Spinal cord (tissue), 10 donors: ENCODE results near the gene PHF13. TPM values are rescaled to one million over a fixed set of nuclear protein-coding genes. Genes with fewer than 3 reads are reported as not detected.
"Not testable (repeated sequence)": the region's sequence is repeated elsewhere in the genome, so short reads cannot be mapped to it uniquely, and the experiment has no call there.

Source experiments
- DNase-seq, 6 donors: peaks; one replicate each; pipeline versions ENCODE4 v3.0.0 to v3.0.0-alpha.2; 2013 to 2015; ENCODE audit warnings: low spot score in 6 of 6, low read depth in 4 of 6
- H3K27ac ChIP-seq: one replicate; pipeline ENCODE4 v1.5.1; 2013; ENCODE audit warnings: low read depth, low read length, control low read depth
- H3K27me3 ChIP-seq: one replicate; pipeline ENCODE4 v1.6.1; 2013; ENCODE audit warnings: low read length; ENCODE audit not compliant: control insufficient read depth, insufficient read depth
- H3K36me3 ChIP-seq: one replicate; pipeline ENCODE4 v1.6.1; 2013; ENCODE audit warnings: low read length; ENCODE audit not compliant: control insufficient read depth, insufficient read depth
- H3K4me1 ChIP-seq: one replicate; pipeline ENCODE4 v1.6.1; 2013; ENCODE audit warnings: low read length; ENCODE audit not compliant: control insufficient read depth, insufficient read depth
- H3K4me3 ChIP-seq: one replicate; pipeline ENCODE4 v1.5.1; 2013; ENCODE audit warnings: low read depth, low read length, control low read depth
- H3K9me3 ChIP-seq: one replicate; pipeline ENCODE4 v1.6.1; 2013; ENCODE audit warnings: low read length; ENCODE audit not compliant: control insufficient read depth, insufficient read depth
- WGBS: methylation state at CpG from one replicate; pipeline ENCODE4 v1.1.5; 2013; ENCODE audit warnings: missing lambda C conversion rate; ENCODE audit not compliant: insufficient coverage; 5-methylcytosine and 5-hydroxymethylcytosine counted together
- polyA plus RNA-seq, 2 donors: library from polyadenylated mRNA; unstranded; fragments of 120-200 nt; gene quantifications; one replicate each; pipeline ENCODE4 v1.2.1, GENCODE V29; 2013; ENCODE audit not compliant: insufficient read length in 2 of 2
- total RNA-seq, 2 donors: library from RNA; depleted of rRNA in 1 of 2; stranded (reverse); fragments of 120-200 nt in 1 of 2; fragments of >200 nt in 1 of 2; gene quantifications; one replicate each; pipeline versions ENCODE4 v1.2.3 to v1.2.4, GENCODE V29; 2013 to 2014
- donor health status: healthy.

Gene PHF13
- total and polyA plus RNA-seq, 4 donors, result 13.3 to 22.7 (median 17.7) TPM

DNA sequence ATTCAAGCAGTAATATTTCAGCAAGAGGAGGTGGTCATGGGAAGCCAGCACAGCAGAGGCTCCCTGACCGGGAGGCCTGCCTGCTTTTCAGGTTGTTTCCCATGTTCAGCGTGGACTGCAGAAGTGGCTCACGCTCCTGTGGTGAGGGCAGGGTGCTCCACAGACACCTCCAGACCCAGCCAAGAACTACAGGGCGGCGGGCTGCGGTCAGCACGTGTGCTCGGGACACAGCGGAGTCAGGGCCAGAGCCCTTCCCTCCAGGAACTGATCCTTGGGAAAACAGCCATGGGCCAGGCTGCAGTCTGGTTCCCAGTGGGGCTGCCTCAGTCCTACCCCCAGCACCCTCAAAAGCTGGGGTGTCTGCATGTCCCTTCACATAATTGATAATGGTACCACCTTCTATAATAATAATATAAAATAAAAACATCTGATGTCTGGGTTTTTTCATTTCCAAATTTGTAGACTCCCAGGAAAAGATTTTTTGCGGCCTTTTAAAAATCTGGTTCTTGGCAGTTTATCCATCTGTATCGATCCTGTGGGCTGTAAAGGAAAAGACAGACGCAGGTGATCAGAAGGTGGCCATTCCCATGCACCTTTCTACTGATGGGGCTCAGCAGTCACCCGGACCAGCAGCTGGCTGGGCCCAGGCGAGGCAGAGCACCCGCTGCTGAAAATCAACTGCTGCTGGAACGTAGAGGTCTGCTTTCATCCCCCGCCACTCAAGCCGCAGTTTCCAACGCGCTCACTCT is 21.8 kb downstream of the PHF13 start:
- Histone ChIP-seq H3K4me1 (peaks cover 7% of the 10 kb centered on the region), H3K27ac (no peak overlapping the region)

DNA sequence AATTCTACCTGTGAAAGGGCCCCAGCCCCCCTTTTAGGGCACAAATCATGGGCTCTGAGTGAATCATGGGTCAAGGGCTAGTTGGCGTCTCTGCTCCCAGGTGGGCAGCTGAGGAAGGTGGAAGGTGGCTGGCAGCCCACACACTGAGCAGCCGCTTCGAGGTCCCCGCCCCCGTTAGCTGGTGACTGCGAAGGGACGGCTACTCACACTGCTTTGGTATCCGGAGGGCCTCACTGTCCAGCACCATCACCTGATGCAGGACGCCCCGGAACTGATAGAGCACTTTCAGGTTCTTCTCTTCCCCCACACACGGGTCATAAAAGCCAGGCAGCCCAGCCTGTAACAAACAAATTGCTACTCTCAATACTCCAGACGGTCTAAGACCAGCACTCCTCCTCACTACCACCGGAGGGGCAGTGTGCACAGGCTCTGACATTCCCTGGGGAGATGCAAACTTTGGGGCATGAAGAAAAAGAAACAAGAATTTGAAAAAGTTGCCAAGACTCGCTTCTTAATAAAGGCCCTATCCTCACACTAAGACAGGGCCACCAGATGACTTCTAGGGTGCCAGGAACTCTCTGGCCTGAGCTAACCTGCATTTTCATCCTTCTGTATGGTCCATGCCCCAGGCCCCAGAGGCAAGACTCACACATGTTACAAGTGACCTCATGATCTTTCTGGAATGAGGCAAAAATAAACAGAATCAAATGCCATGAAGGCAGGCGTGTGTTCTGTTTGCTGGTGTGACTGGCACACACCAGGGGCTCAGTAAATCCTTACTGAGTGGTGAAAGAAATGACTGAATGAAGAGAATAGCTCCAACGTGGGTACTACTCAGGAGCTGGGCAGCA is 22.6 kb downstream of the PHF13 start:
- no peak overlapping the region for H3K4me3 ChIP-seq
- no peak overlapping the region for H3K27ac ChIP-seq
- no peaks in the 10 kb centered on the region for H3K9me3 ChIP-seq
- no peaks in the 10 kb centered on the region for H3K27me3 ChIP-seq
- H3K4me1 ChIP-seq, result peaks cover 7% of the 10 kb centered on the region
- DNase-seq, result no peak
- WGBS, result 84% methylated on average over 16 of the region's 16 CpGs
- peaks cover 85% of the 10 kb centered on the region for H3K36me3 ChIP-seq

More for the DNA sequence above, 21.8 kb downstream of the PHF13 start:
- no peaks in the 10 kb centered on the region for H3K9me3 ChIP-seq
- H3K4me3 ChIP-seq, result no peak overlapping the region
- 81% methylated on average over 16 of the region's 20 CpGs for WGBS
- no peak for DNase-seq
- peaks cover 88% of the 10 kb centered on the region for H3K36me3 ChIP-seq
- no peaks in the 10 kb centered on the region for H3K27me3 ChIP-seq

DNA sequence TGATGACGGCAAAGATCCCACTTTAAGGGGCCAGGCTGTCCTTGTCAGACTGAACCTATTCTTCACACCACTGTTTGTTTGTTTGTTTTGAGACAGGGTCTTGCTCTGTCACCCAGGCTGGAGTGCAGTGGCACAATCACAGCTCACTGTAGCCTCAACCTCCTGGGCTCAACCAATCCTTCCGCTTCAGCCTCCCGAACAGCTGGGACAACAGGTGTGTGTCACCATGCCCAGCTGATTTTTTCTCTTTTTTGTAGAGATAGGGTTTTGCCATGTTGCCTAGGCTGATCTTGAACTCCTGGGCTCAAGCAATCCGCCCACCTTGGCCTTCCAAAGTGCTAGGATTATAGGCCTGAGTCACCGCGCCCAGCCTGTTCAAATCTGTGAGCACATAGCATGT is 23.2 kb downstream of the PHF13 start:
- not testable (repeated sequence) for H3K4me1 ChIP-seq
- WGBS, result 94% methylated on average over 5 of the region's 6 CpGs

DNA sequence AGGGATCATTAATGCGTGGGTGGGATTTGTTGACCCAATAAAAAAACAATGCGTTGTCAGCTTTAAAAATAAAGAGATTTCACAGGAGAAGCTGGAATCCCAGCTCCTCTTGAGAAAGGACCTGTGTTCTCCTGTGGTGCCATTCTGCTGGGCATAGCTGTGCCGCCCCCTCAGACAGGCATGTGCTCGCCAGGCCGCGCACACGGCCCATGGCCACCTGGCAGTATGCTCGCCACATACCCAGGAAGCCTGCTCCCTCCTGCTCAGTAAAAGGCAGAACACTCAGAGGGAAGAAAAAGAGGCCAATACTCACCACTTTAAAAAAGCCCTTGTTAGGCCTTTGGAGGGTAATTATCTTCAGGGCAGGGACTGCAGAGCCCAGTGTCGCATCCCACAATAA is 24.2 kb downstream of the PHF13 start:
- Histone ChIP-seq H3K4me3 (no peak overlapping the region), H3K9me3 (no peaks in the 10 kb centered on the region), H3K36me3 (peaks cover 81% of the 10 kb centered on the region), H3K4me1 (peaks cover 7% of the 10 kb centered on the region), H3K27ac (no peak overlapping the region), H3K27me3 (no peaks in the 10 kb centered on the region)
- WGBS, result 95% methylated on average over 7 of the region's 9 CpGs
- no peak for DNase-seq

More for the DNA sequence above, 23.2 kb downstream of the PHF13 start:
- peaks cover 83% of the 10 kb centered on the region for H3K36me3 ChIP-seq
- H3K27ac ChIP-seq, H3K9me3 ChIP-seq, H3K27me3 ChIP-seq, DNase-seq, H3K4me3 ChIP-seq: not testable (repeated sequence)

DNA sequence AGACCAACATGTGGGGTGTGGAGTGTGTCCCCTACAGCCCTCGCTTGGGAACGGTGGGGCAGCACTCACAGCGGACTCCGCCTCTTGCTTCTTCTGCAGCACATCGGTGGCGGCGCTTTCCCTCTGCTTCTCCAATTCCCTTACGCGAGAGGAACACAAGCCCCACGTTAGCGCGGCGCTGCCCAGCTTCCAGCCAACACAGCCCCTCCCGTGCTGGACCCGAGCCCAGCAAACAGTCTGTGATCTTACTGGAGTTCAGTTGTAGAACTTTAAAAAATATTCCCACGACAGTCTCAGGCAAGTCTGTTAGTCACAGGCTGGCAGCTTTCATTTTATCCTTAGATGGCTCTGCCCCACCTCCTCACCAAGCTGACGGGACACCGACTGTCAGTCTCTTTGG is 24.7 kb downstream of the PHF13 start:
- DNase-seq, result peak in 2 of 6 donors; percentile 67 to 92
- 55% methylated on average over 14 of the region's 18 CpGs for WGBS
- H3K36me3 ChIP-seq, result peaks cover 80% of the 10 kb centered on the region
- H3K4me3 ChIP-seq, result no peak overlapping the region
- no peak overlapping the region for H3K27ac ChIP-seq
- H3K4me1 ChIP-seq, result peaks cover 7% of the 10 kb centered on the region
- no peaks in the 10 kb centered on the region for H3K9me3 ChIP-seq
- H3K27me3 ChIP-seq, result no peaks in the 10 kb centered on the region

DNA sequence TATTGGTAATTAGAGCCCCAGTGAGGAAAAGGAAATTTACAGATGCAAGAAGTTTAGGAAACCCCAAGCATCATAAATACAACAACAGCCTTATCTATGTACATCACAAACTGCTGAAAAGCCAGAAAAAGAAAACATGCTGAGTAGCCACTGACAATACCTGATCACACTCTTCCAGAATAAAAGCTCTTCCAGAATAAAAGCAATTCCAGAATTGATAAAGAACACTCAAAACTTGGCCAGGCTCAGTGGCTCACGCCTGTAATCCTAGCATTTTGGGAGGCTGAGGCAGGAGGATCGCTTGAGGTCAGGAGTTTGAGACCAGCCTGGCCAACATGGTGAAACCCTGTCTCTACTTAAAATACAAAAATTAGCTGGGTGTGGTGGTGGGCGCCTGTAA is 27.3 kb downstream of the PHF13 start:
- DNase-seq, H3K27ac ChIP-seq, H3K27me3 ChIP-seq, H3K9me3 ChIP-seq, H3K4me3 ChIP-seq, H3K4me1 ChIP-seq: not testable (repeated sequence)
- H3K36me3 ChIP-seq, result peaks cover 80% of the 10 kb centered on the region
- no CpG with 5 or more reads among the region's 3 CpGs for WGBS

DNA sequence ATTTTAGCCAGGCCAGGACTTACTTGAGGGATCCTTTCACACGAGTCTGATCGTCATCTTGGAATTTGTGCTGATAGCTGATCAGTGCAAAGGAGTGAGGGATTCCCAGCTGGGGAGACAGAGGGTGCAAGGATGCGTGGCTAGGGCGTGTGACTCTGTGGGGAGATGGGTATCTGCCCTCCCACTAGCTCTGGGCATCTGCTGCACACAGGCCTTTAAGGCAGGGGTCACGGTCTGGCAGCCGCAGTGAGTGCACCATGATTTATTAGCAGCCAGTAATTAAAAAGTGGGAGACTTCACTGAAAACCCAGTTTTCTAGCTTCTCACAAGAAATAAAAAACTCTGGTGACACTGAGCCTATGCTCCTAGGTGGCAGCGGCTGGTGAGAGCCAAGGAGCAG is 31.5 kb downstream of the PHF13 start:
- peaks cover 66% of the 10 kb centered on the region for H3K36me3 ChIP-seq
- no peaks in the 10 kb centered on the region for H3K4me1 ChIP-seq
- no peak overlapping the region for H3K4me3 ChIP-seq
- no peaks in the 10 kb centered on the region for H3K27me3 ChIP-seq
- WGBS, result 93% methylated on average over 5 of the region's 7 CpGs
- H3K9me3 ChIP-seq, result no peaks in the 10 kb centered on the region
- no peak for DNase-seq
- H3K27ac ChIP-seq, result no peak overlapping the region

DNA sequence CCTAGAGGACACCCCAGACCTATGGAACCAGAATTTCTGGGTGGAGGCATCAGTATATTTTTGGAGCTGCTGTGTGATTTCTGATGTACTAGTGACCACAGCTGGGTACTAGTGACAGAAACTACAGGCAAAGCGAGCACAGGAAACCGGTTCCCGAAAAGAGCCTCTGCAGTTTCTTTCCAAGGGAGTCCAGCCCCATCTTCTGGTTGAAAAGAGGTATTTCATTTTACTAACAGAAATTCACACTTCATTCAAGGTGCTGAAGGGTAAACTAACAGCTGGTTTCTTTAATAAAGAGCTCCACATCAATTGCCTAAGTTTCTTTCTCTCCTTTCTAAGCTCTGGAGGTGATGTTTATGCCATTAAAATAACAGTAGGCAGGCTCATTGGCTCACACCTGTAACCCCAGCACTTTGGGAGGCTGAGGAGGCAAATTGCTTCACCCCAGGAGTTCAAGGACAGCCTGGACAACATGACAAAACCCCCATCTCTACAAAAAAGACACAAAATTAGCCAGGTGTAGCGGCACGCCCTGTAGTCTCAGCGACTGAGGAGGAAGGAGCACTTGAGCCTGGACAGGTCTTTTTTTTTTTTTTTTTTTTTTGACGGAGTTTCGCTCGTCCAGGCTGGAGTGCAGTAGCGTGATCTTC is 33.1 kb downstream of the PHF13 start:
- Histone ChIP-seq H3K4me1 (no peaks in the 10 kb centered on the region), H3K27me3 (no peaks in the 10 kb centered on the region), H3K4me3 (no peak overlapping the region), H3K27ac (no peak overlapping the region), H3K9me3 (no peaks in the 10 kb centered on the region), H3K36me3 (peaks cover 68% of the 10 kb centered on the region)
- 69% methylated on average over 3 of the region's 10 CpGs for WGBS
- peak in 4 of 6 donors; percentile 33 to 88 (median 51) for DNase-seq

DNA sequence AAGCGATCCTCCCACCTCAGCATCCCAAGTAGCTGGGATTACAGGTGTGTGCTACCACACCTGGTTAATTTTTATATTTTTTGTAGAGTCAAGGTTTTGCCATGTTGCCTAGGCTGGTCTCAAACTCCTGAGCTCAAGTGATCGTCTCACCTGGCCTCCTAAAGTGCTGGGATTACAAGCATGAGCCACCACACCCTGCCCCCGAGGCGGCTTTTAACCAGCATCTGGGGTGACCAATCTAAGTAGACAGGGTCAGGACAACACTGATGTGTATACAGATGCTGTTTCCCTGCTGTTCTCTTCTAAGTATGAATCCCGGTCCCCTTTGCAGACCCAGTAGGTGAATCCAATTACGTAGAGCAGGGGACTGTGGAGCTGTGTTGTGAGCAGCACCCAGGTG is 35.0 kb downstream of the PHF13 start:
- Histone ChIP-seq H3K9me3 (no peaks in the 10 kb centered on the region), H3K4me1 (peaks cover 4% of the 10 kb centered on the region), H3K36me3 (peaks cover 68% of the 10 kb centered on the region), H3K27me3 (no peaks in the 10 kb centered on the region), H3K4me3 (no peak overlapping the region), H3K27ac (no peak overlapping the region)
- WGBS, result 98% methylated on average over 5 of the region's 6 CpGs
- no peak for DNase-seq
